Aorta (tissue), 5 donors: ENCODE results near the gene SF3B3. TPM values are rescaled to one million over a fixed set of nuclear protein-coding genes. Genes with fewer than 3 reads are reported as not detected.
A peak's percentile ranks its signal among the peaks of the same experiment; 100 is the strongest.

Experiments used
- ATAC-seq: fragments of 200-7000 bp; cut with Tn5 transposase; one replicate; pipeline ENCODE4 v1.9.1; 2022; ENCODE audit warnings: moderate library complexity; ENCODE audit not compliant: low FRiP score
- DNase-seq, 2 donors: peaks; one replicate each; pipeline ENCODE4 v3.0.0-alpha.2; 2020
- H3K27ac ChIP-seq, 2 donors: one replicate each; pipeline ENCODE4 v1.5.1; 2013; ENCODE audit warnings: low read length in 2 of 2, mild to moderate bottlenecking in 2 of 2, moderate library complexity in 2 of 2, control low read depth in 1 of 2, inconsistent platforms in 1 of 2, low read depth in 1 of 2
- H3K27me3 ChIP-seq, 2 donors: one replicate each; pipeline ENCODE4 v1.6.1; 2013; ENCODE audit warnings: control low read depth in 1 of 2, low read length in 1 of 2, mild to moderate bottlenecking in 1 of 2, moderate library complexity in 1 of 2; ENCODE audit not compliant: insufficient read depth in 2 of 2, control insufficient read depth in 1 of 2
- H3K36me3 ChIP-seq, 2 donors: one replicate each; pipeline ENCODE4 v1.6.1; 2013; ENCODE audit warnings: control low read depth in 1 of 2, low read length in 1 of 2, mild to moderate bottlenecking in 1 of 2; ENCODE audit not compliant: insufficient read depth in 2 of 2, control insufficient read depth in 1 of 2
- H3K4me1 ChIP-seq, 2 donors: one replicate each; pipeline ENCODE4 v1.6.1; 2013; ENCODE audit warnings: low read length in 2 of 2, control low read depth in 1 of 2, mild to moderate bottlenecking in 1 of 2, moderate library complexity in 1 of 2; ENCODE audit not compliant: insufficient read depth in 2 of 2, control insufficient read depth in 1 of 2
- H3K4me3 ChIP-seq, 2 donors: one replicate each; pipeline ENCODE4 v1.5.1; 2013; ENCODE audit warnings: low read length in 2 of 2, control low read depth in 1 of 2, mild to moderate bottlenecking in 1 of 2
- H3K9me3 ChIP-seq: one replicate; pipeline ENCODE4 v1.6.1; 2013; ENCODE audit warnings: mild to moderate bottlenecking, low read length; ENCODE audit not compliant: control insufficient read depth
- WGBS, 2 donors: extraction: QIAGEN DNeasy Blood & Tissue Kit; methylation state at CpG; one replicate each; pipeline ENCODE4 v1.1.7; 2013; 5-methylcytosine and 5-hydroxymethylcytosine counted together
- intact Hi-C, 2 donors: fragments of 100-400 bp; cut with DNase I; formaldehyde crosslinking; loops; one replicate each; pipeline versions ENCODE4 v1.14.2 to v1.15.0; 2022
- polyA plus RNA-seq, 2 donors: library from polyadenylated mRNA; stranded (reverse); fragments of 200-250 nt; gene quantifications; one replicate each; pipeline ENCODE4 v1.2.3, GENCODE V29; 2013
- total RNA-seq, 2 donors: library from RNA; stranded (reverse); fragmentation: NEBNext Ultra II Directional; extraction: Animal tissue kit (Norgen Biotek cat#: 25700); gene quantifications; one replicate each; pipeline ENCODE4 v1.2.1, GENCODE V29; 2021
- donor health status: healthy with polysubstance abuse.
- donor health status: Bipolar disorder and iron deficiency.
- donor health status: DM: no; HTN: no; CAD: no.
- donor health status: DM: no; HTN: no; CAD: no.
- donor health status: DM: yes; HTN: yes; CAD: no.

Gene SF3B3
- total and polyA plus RNA-seq, 4 donors = 15.3 to 175 (median 96.0) TPM

DNA sequence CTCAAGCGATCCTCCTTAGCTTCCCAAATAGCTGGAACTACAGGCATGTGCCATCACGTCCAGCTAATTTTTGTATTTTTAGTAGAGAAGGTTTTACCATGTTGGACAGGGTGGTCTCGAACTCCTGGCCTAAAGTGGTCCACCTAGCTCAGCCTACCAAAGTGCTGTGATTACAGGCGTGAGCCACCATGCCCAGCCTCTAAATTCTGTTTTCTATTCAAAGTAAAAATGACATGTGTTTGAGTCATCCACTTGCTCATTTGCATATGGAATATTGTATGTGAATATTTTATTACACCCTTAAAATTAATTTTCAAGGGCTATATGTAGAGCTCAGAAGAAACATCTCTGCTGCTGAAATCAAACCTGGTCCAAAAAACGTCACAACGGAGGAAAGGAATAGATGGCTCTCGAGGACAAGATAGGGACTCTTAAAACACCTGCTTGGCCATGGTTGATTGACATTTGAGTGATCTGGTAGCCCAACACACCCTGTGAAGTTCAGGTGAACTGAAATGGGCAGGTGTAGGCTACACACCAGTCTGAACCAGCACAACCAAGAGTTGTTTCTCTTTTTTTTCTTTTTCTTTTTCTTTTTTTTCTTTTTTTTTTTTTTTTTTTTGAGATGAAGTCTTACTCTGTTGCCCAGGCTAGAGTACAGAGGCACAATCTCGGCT, 51.1 kb downstream of the SF3B3 start:
- H3K27me3 ChIP-seq = no peaks in the 10 kb centered on the region
- H3K4me3 ChIP-seq = no peak overlapping the region
- peaks cover 0 to 10% of the 10 kb centered on the region in 2 donors for H3K36me3 ChIP-seq
- WGBS, 2 donors = 81 to 84% methylated on average over 8 of the region's 8 CpGs
- no peaks in the 10 kb centered on the region for H3K9me3 ChIP-seq
- no peak for DNase-seq
- intact Hi-C loops = loop anchor here (5.0 to 10.0 kb wide), 5 partner anchors 58 to 180 kb away; partner anchors contain the start of gene IL34 (in 1 of the 2)
- H3K4me1 ChIP-seq = peaks cover 7% of the 10 kb centered on the region in 2 donors
- no peak for ATAC-seq
- H3K27ac ChIP-seq = peak overlapping the region in 1 of 2 donors; percentile 81

DNA sequence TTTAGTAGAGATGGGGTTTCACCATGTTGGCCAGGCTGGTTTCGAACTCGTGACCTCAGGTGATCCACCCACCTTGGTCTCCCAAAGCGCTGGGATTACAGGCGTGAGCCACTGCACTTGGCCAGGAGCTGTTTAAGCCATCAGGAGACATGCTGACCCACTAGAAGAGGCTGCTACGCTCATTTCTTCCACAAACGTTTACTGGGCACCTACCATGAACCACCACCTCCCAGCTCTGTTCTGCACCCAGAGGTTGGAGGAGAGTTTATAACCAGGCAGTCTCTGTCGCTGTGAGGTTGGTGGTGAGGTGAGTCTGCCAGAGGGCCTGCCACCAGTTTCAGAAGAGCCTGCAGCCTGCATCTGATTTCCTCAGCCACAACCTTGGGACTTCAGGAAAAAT, 51.8 kb downstream of the SF3B3 start:
- DNase-seq (peak in 1 of 2 donors; percentile 22), ATAC-seq (no peak)
- peak overlapping the region in 1 of 2 donors; percentile 50 for H3K27ac ChIP-seq
- no peaks in the 10 kb centered on the region for H3K9me3 ChIP-seq
- 82 to 86% methylated on average over 7 of the region's 7 CpGs for WGBS, 2 donors
- intact Hi-C loops = loop anchor here (5.0 to 10.0 kb wide), 3 partner anchors 57 to 179 kb away; no protein-coding TSS in a partner anchor
- H3K4me3 ChIP-seq = no peak overlapping the region
- no peaks in the 10 kb centered on the region for H3K27me3 ChIP-seq
- peaks cover 7% of the 10 kb centered on the region in 2 donors for H3K4me1 ChIP-seq
- peaks cover 0 to 7% of the 10 kb centered on the region in 2 donors for H3K36me3 ChIP-seq

DNA sequence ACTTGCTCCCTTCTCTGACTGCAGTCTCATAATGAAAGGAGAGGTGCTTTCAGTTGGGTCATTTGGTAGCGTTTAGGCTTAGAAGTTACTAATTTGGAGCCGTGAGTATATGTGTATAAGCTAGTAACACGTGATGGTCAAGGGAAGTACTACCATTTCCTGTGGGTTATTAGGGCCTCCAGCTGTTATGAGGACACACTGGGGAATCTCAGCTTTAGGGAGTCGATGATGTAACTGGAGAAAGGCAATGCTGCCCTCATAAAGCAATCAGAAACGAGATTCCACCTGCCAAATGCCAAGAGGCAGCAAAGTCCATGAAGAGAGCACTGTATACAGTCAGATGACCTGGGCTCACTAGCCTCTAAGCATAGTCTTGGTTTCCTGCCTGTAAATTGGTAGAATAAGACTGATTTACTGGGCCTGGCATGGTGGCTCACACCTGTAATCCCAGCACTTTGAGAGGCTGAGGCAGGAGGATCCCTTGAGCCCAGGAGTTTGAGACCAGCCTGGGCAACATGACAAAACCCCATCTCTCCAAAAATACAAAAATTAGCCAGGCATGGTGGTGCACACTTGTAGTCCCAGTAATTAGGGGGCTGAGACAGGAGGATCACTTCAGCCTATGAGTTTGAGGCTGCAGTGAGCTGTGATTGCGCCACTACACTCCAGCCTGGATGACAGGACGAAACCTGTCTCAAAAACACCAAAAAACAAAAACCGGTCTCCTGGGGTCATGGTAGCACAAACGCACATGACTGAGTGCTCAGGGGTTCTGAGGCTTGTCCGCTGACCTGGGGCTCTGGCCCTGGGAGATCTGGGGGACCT, 53.0 kb downstream of the SF3B3 start:
- no peak for ATAC-seq

DNA sequence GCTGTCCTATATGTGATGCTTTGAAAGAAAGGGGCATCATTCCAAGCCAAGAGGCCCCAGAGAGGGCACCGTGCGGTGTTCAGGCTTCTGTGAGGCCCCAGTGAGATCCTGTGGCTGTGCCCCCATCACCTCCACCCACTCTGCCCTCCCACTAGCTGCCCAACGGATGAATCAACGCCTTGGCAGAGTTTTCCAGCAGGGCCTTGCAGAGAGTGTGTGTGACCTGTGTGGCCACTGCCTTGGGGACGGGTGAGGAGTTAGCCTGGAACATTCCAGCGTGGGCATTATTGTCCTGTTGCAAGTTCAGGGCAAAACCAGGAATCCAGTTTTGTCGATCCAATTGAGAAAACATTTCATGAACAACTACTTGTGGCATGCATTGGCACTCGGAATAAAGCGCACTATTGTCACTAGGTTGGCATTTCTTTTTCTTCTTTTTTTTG, 53.7 kb downstream of the SF3B3 start:
- Histone ChIP-seq H3K9me3 (no peaks in the 10 kb centered on the region), H3K4me1 (peaks cover 7% of the 10 kb centered on the region in 2 donors), H3K27me3 (no peaks in the 10 kb centered on the region), H3K36me3 (no peaks in the 10 kb centered on the region), H3K27ac (peak overlapping the region; percentile 68 to 94), H3K4me3 (no peak overlapping the region)
- intact Hi-C loops = loop anchor here (5.0 to 10.0 kb wide), 3 partner anchors 55 to 178 kb away; no protein-coding TSS in a partner anchor
- ATAC-seq = peak; percentile 65
- peak; percentile 90 for DNase-seq
- WGBS, 2 donors = 5% methylated on average over 8 to 9 of the region's 9 CpGs

More for the DNA sequence above, 53.0 kb downstream of the SF3B3 start:
- Histone ChIP-seq H3K9me3 (no peaks in the 10 kb centered on the region), H3K27me3 (no peaks in the 10 kb centered on the region), H3K4me1 (peaks cover 7% of the 10 kb centered on the region in 2 donors), H3K36me3 (peaks cover 0 to 2% of the 10 kb centered on the region in 2 donors), H3K27ac (peak overlapping the region; percentile 69 to 94), H3K4me3 (no peak overlapping the region)
- DNase-seq = no peak
- WGBS, 2 donors = 54 to 57% methylated on average over 10 of the region's 10 CpGs
- intact Hi-C loops = loop anchor here (5.0 to 10.0 kb wide), 3 partner anchors 56 to 178 kb away; no protein-coding TSS in a partner anchor

GRCh38 chr16:70578035-70578434, 54.4 kb downstream of the SF3B3 start:
- H3K4me1 ChIP-seq = peaks cover 5 to 7% of the 10 kb centered on the region in 2 donors
- ATAC-seq (no peak), DNase-seq (peak in 1 of 2 donors; percentile 9)
- 86 to 91% methylated on average over 3 of the region's 3 CpGs for WGBS, 2 donors
- intact Hi-C loops = loop anchor here (5.0 to 10.0 kb wide), 3 partner anchors 54 to 177 kb away; no protein-coding TSS in a partner anchor
- no peaks in the 10 kb centered on the region for H3K27me3 ChIP-seq
- H3K9me3 ChIP-seq = no peaks in the 10 kb centered on the region
- H3K27ac ChIP-seq = peak overlapping the region in 1 of 2 donors; percentile 8
- H3K36me3 ChIP-seq = no peaks in the 10 kb centered on the region
- H3K4me3 ChIP-seq = no peak overlapping the region

DNA sequence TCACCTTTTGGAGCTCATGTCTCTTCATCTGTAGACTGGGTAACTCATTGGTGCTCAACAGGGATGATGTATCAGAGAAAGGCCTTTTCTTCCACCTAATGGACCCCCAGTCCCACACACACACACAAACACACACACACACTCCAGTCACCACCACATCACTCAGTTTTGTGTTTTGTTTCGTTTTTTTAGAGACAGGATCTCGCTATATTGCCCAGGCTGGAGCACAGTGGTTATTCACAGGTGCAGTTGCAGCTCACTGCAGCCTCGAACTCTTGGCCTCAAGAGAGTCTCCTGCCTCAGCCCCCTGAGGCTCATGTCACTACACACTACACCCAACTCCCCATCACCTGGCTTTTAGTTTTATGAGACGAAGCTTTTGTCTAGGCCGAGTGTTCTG, 55.6 kb downstream of the SF3B3 start:
- H3K36me3 ChIP-seq = no peaks in the 10 kb centered on the region
- WGBS, 2 donors = 64 to 67% methylated on average over 5 of the region's 5 CpGs
- intact Hi-C loops = loop anchor here (5.0 to 10.0 kb wide), 3 partner anchors 53 to 176 kb away; no protein-coding TSS in a partner anchor
- H3K27ac ChIP-seq = peak overlapping the region in 1 of 2 donors; percentile 8
- no peaks in the 10 kb centered on the region for H3K9me3 ChIP-seq
- H3K27me3 ChIP-seq = no peaks in the 10 kb centered on the region
- H3K4me3 ChIP-seq = no peak overlapping the region
- peaks cover 2 to 5% of the 10 kb centered on the region in 2 donors for H3K4me1 ChIP-seq
- no peak for ATAC-seq
- no peak for DNase-seq

DNA sequence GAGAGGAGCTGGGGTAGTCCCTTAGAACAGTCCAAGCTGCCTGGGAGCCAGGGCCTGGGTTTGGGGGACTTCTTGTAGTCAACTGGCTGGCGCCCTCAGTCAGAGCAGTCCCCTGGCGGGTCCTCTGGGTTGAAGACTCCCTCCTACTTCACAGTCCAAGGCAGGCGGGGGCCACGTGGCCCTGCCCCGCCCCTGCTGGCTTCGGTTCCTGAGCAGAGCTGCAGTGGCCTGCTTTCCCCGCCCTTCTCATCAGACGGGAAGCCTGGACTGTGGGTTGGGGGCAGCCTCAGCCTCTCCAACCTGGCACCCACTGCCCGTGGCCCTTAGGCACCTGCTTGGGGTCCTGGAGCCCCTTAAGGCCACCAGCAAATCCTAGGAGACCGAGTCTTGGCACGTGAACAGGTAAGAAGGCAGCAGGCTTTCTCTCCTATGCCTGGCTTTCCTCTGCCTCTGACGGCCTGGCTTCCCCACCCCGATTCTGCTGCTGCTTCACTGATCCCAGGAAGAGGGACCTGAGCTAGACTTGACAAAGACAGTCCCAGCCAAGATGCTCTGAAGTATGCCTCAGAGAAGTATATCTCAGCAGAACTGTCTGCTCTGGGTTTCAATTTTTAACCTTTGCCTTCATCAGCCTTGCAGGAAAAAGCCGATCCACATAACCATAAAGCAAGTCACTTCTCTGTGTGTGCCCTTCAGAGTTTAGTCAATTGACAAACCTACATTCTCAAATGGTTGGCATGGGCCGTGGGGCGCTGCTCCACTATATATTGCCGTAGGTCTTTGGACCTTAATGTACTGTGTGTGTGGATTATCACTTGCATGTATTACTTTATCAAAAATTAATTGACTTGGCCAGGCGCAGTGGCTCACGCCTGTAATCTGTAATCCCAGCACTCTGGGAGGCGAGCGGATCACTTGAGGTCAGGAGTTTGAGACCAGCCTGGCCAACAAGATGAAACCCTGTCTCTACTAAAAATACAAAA, 56.3 kb downstream of the SF3B3 start:
- WGBS, 2 donors = 31 to 33% methylated on average over 21 of the region's 21 CpGs
- H3K9me3 ChIP-seq = no peaks in the 10 kb centered on the region
- peak overlapping the region in 1 of 2 donors; percentile 8 for H3K27ac ChIP-seq
- no peaks in the 10 kb centered on the region for H3K27me3 ChIP-seq
- peak overlapping the region in 1 of 2 donors; percentile 20 for H3K4me3 ChIP-seq
- H3K36me3 ChIP-seq = no peaks in the 10 kb centered on the region
- ATAC-seq (peak; percentile 77), DNase-seq (peak; percentile 75 to 87)
- H3K4me1 ChIP-seq = peaks cover 0 to 5% of the 10 kb centered on the region in 2 donors
- intact Hi-C loops = loop anchor here (5.0 to 10.0 kb wide), 3 partner anchors 52 to 175 kb away; no protein-coding TSS in a partner anchor
